H7 (cell line): ENCODE results near the gene RANBP2. TPM values are rescaled to one million over a fixed set of nuclear protein-coding genes. Genes with fewer than 3 reads are reported as not detected.

Source experiments
- DNase-seq: peaks from one replicate; pipeline ENCODE4 v3.0.0; 2012
- H3K27me3 ChIP-seq: 2 replicates; pipeline ENCODE4 v1.6.0; 2011; ENCODE audit warnings: mild to moderate bottlenecking, low read length; ENCODE audit not compliant: control insufficient read depth, insufficient read depth
- H3K36me3 ChIP-seq: replicated peaks from 2 replicates; pipeline ENCODE4 v1.5.1; 2011; ENCODE audit warnings: low read length; ENCODE audit not compliant: control insufficient read depth, insufficient read depth
- H3K4me3 ChIP-seq: 2 replicates; pipeline ENCODE4 v1.5.1; 2011; ENCODE audit warnings: low read depth, mild to moderate bottlenecking, control low read depth, low read length, moderate library complexity; ENCODE audit not compliant: insufficient read depth
- total RNA-seq: library from RNA; depleted of rRNA; stranded (reverse); fragments of >200 nt; shearing (Covaris generic); gene quantifications from 2 replicates; pipeline ENCODE4 v1.2.3, GENCODE V29; 2014

RANBP2 gene
- total RNA-seq, 1 experiment from 2014 or later = 43.8 TPM

DNA sequence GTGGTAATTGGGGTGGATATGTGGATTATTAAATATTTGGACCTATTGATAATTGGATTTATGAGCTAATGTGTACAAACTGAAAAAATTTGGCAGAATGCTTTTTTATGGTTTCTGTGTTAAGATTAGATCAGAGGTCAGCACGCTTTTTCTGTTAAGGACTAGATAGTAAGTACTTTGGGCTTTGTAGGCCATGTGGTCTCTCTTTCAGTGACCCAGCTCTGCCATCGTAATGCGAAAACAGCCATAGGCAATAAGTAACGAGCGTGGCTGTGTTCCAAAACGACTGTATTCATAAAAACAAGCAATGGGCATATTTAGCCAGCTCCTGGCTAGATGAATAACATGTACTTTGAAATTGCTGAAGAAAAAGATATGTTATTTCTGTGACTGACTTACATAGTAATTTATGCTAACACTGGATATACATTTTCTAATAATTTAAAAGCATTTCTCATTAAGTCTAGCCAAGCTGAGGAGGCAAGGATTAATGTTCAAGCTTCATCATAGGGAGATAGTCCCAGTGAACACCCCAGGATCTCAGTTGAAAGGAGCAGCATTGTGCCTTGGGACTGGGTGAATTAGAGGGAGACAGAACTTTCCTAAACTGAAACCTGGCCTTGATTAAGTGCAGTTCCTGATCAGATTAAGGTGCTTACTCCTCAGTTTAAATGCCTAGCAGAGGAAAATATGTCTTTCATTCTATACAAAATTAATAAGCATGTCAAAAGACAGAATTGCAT, 87.3 kb downstream of the RANBP2 start:
- Histone ChIP-seq H3K36me3 (peaks cover 5% of the 10 kb centered on the region), H3K4me3 (no peak overlapping the region), H3K27me3 (no peaks in the 10 kb centered on the region)
- no peak for DNase-seq

DNA sequence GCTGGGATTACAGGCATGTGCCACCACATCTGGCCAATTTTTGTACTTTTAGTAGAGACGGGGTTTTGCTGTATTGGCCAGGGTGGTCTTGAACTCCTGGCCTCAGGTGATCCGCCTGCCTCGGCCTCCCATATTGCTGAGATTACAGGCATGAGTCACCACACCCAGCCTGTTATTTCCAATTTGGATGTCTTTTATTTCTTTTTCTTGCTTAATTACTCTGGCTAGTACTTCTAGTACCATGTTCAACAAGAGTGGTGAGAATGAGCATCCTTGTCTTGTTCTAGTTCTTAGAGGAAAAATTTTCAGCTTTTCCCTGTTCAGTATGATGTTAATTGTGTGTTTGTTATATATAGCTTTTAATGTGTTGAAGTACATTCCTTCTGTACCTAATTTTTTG, 90.7 kb downstream of the RANBP2 start:
- Histone ChIP-seq H3K4me3 (no peak overlapping the region), H3K27me3 (no peaks in the 10 kb centered on the region), H3K36me3 (peaks cover 5% of the 10 kb centered on the region)
- DNase-seq = no peak

DNA sequence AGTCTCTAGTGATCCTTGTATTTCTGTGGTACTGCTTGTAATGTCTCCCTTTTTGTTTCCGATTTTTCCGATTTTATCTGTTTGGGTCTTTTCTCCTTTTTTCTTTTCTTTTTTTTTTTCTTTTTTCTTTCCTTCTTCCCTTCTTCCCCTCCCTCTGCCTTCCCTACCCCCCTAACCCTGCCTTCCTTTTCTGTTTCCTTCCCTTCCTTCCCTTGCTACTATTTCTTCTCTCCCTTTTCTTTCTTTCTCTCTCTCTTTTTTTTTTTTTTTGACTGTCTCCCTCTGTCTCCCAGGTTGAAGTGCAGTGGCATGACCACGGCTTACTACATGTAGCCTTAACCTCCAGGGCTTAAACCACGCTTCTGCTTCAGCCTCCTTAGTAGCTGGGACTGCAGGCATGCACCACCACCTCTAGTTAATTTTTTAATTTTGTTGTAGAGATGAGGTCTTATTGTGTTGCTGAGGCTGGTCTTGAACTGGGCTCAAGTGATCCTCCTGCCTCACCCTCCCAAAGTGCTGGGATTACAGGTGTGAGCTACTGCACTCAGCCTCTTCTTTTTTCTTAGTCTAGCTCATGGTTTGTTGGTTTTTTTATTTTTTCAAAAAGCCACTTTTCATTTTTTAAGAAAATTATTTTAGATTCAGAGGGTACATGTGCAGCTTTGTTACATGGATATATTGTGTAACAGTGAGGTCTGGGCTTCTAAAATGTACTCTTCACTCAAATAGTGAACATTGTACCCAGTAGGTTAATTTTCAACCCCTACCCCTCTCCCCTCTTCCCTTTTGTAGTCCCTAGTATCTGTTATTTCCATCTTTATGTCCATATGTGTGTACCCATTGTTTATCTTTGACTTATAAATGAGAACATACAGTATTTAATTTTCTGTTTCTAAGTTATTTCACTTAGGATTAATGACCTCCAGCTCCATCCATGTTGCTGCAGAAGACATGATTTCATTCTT, 92.0 kb downstream of the RANBP2 start:
- H3K36me3 ChIP-seq = peaks cover 4% of the 10 kb centered on the region
- no peak overlapping the region for H3K4me3 ChIP-seq
- no peaks in the 10 kb centered on the region for H3K27me3 ChIP-seq
- no peak for DNase-seq

DNA sequence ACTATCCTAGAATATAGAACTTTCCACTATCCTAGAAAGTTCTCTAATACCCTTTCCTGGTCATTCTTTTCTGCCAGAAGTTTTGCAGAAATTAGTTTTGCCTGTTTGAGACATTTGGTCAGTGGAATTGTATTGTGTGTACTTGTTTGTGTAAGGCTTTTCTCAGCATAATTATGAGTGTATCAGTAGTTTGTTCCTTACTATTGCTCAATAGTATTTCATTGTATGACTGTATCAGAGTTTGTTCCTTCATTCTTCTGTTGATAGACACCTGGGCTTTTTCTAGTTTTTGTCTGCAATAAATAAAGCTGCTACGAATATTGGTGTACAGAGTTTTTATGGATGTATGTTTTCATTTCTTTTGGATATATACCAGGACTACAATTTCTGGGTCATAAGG, 94.5 kb downstream of the RANBP2 start:
- no peak for DNase-seq
- H3K36me3 ChIP-seq = peaks cover 5% of the 10 kb centered on the region
- no peak overlapping the region for H3K4me3 ChIP-seq
- no peaks in the 10 kb centered on the region for H3K27me3 ChIP-seq

DNA sequence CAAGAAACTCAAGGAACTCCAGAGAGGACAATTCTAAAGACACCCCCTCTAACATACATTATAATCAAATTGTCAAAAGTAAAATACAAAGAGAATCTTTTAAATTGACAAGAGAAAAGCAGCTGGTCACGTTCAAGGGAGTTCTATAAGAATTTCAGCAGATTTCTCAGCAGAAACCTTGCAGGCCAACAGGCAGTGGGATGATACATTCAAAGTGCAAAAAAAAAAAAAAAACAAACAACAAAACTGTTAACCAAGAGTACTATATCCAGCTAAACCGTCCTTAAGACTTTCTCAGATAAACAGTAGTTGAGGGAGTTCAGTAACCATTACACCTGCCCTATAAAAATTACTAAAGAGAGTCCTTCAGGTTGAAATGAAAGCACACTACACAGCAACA, 101.2 kb downstream of the RANBP2 start:
- Histone ChIP-seq H3K36me3 (peaks cover 5% of the 10 kb centered on the region), H3K4me3 (no peak overlapping the region), H3K27me3 (no peaks in the 10 kb centered on the region)
- no peak for DNase-seq

DNA sequence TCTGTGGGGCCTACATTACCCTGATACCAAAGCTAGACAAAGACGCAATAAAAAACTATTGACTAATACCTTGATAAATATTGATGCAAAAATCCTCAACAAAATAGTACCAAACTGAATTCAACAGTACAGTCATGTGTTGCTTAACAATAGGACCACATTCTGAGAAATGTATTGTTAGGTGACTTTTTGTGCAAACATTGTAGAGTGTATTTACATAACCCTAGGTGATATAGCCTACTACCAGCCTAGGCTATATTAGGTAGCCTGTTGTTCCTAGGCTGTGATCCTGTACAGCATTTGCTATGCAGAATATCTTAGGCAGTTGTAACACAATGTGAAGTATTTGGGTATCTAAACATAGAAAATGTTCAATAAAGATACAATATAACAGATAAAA, 104.0 kb downstream of the RANBP2 start:
- no peak for DNase-seq
- Histone ChIP-seq H3K4me3 (no peak overlapping the region), H3K27me3 (no peaks in the 10 kb centered on the region), H3K36me3 (no peaks in the 10 kb centered on the region; the same call in none of the 2 replicates)

DNA sequence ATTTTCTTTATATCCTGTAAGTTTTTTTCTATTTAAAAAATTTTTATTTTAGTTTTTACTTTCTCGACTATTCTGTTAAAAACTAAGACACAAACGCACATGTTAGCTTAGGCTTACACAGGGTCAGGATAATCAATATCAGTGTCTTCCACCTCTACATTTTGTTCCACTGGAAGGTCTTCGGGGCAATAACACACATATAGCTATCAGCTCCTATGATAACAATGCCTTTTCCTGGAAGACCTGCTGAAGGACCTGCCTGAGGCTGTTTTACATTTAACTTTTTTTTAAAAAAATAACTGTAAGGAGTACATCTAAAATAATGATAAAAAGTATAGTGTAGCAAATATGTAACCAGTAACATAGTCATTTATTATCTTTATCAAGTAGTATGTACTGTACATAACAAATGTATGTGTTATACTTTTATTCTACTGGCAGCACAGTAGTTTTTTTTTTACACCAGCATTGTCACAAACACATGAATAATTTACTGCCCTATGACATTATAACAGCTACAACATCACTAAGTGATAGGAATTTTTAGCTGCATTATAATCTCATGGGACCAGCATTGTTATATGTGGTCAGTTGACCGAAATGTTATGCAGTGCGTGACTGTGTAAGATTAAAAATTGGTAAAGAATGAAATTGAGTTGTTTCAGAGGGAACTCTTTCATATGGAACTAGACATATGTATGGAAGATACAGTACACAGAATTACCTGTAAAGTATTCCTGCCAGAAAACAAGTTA, 105.2 kb downstream of the RANBP2 start:
- no peak overlapping the region for H3K4me3 ChIP-seq
- H3K36me3 ChIP-seq = no peaks in the 10 kb centered on the region
- DNase-seq = no peak

DNA sequence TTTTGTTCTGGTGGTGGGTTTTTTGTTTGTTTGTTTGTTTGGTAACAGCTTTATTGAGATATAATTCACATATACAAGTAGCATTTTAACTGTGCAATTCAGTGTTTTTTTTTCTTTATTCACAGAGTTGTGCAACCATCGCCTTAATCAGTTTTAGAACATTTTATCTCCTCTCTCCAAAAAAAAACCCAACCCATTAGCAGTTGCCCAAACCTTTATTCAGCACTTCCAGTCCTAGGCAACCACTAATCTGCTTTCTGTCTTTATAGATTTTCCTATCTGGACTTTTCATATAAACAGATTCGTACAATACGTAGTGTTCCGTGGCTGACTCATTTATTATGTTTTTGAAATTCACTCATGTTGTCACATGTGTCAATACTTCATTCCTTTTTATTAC, 106.0 kb downstream of the RANBP2 start:
- Histone ChIP-seq H3K4me3 (no peak overlapping the region), H3K27me3 (no peaks in the 10 kb centered on the region), H3K36me3 (no peaks in the 10 kb centered on the region)
- DNase-seq = no peak

More for the DNA sequence above, 105.2 kb downstream of the RANBP2 start:
- H3K27me3 ChIP-seq = no peaks in the 10 kb centered on the region

DNA sequence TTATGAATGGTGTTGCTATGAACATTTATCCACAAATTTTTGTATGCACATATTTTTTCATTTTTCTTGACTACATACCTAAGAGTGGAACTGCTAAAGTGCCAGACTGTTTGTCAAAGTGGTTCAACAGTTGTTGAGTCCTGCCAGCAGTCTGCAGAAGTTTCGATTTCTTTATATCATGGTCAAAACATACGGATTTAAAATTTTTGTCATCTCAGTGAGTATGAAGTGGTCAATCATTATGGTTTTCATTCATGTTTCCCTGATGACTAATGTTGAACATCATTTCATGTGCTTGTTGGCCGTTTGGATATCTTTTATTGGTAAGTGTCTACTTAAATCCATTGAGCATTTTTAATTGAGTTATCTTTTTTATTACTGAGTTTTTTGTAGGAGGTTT, 106.5 kb downstream of the RANBP2 start:
- no peak for DNase-seq

DNA sequence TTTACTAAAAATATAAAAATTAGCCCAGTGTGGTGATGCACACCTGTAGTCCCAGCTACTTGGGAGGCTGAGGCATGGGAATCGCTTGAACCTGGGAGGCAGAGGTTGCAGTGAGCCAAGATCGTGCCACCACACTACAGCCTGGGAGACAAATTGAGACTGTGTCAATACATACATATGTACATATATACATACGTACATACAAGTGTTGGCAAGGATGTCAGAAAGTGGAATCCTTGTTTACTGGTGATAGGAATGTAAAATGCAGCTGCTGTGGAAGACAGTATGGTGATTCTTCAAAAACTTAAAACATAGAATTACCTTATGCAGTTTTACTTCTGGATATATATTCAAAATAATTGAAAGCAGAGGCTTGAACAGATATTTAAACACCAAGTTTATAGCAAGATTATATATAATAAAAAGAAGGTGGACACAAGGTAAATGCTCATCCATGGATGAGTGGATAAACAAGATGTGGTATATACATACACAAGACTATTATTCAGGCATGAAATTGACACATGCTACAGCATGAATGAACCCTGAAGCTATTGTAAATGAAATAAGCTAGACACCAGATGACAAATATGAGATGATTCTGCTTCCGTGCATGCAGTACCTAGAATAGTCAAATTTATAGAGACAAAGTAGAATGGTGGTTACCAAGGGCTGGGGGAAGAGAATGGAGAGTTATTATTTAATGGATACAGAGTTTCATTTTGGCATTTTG, 110.5 kb downstream of the RANBP2 start:
- DNase-seq = no peak
- Histone ChIP-seq H3K27me3 (no peaks in the 10 kb centered on the region), H3K4me3 (no peak overlapping the region)

More for the DNA sequence above, 106.5 kb downstream of the RANBP2 start:
- Histone ChIP-seq H3K27me3 (no peaks in the 10 kb centered on the region), H3K36me3 (no peaks in the 10 kb centered on the region), H3K4me3 (no peak overlapping the region)

DNA sequence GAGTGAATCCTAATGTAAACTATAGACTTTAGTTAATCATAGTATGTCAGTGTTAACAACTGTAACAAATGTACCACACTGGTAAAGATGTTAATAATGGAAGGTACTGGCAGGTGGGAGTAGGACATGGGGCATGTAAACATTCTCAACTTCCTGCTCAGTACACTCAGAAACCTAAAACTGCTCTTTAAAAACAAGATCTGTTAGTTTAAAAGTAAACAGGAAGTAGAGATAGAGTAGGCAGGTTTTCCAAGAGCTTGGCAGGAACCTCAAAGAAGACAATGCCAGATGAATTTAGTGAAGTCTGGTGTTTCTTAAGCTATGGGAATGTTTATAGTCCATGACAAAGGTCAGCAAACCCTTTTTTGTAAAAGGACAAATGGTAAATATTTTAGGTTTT, 113.9 kb downstream of the RANBP2 start:
- H3K4me3 ChIP-seq = no peak overlapping the region
- no peak for DNase-seq
- H3K27me3 ChIP-seq = no peaks in the 10 kb centered on the region
- no peaks in the 10 kb centered on the region; the same call in 1 of the 2 replicates for H3K36me3 ChIP-seq

More for the DNA sequence above, 110.5 kb downstream of the RANBP2 start:
- H3K36me3 ChIP-seq = no peaks in the 10 kb centered on the region

DNA sequence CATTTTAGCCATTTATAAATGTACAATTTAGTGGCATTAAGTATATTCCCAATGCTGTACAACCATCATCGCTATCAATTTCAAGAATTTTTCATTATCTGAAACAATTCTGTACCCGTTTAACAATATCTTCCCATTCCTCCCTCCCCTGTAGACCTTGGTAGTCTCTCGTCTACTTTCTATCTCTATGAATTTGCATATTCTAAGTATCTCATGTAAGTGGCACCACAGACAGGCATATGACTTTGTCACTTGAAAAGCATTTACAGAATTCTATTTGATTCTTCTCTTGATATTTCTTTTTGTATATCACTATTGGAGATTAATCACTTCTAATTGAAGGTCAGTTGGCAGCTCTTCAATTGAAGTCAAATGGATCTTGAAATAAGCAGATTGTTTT, 115.3 kb downstream of the RANBP2 start:
- DNase-seq = no peak
- no peak overlapping the region for H3K4me3 ChIP-seq
- no peaks in the 10 kb centered on the region; the same call in 1 of the 2 replicates for H3K36me3 ChIP-seq
- no peaks in the 10 kb centered on the region for H3K27me3 ChIP-seq

DNA sequence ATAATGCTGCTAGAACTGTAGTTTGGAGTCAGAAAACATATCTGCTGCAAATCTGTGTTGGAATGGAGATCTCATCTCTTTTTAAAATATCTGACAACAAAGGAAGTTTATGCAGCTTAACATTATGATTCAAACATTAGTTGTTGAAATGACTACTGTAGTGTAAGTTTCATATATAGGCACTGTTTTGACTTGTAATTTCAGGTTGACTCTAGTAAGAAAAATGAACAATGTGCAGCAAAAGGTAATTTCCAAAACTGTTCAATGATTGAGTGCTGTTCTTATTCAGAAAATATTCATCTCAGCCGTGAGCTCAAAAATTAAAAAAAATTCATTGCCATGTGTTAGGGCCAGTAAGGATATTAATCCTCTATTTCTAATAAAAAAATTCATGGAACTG, 115.8 kb downstream of the RANBP2 start:
- no peaks in the 10 kb centered on the region for H3K27me3 ChIP-seq
- H3K4me3 ChIP-seq = no peak overlapping the region
- H3K36me3 ChIP-seq = no peaks in the 10 kb centered on the region; the same call in 1 of the 2 replicates
- DNase-seq = no peak
